ENCODE data around the gene PIP5KL1.

The PIP5KL1 gene

DNA sequence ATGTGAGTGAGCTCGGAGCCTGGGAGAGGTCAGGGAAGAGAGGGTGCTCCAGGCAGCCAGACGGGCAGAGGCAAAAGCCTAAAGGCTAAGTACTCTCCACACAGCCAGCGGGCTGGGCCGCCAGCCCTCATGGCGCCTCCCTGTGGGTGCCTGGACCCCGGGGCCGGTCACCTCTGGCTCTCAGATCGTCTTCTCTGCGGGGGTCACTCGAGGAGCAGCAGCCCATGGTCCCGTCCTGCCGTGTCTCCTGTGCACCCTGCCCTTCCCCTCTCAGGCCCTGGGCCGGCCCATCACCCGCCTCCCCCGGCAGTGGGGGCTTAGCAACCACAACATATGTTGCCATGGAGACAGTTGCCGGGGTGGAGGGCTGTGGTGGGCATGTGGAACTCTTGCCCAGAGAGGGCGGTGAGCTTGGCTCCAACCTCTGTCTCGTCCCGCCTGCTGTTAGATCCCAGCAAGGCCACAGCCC is 57.3 kb downstream of the PIP5KL1 start:
- no peak for DNase-seq (ENCODE audit: low spot score)

- DNase-seq (ENCODE audit: low spot score) = no peak
These were observed 58.0 kb downstream of the PIP5KL1 start for GRCh38 chr9:127872369-127873222.

GRCh38 chr9:127871531-127871930 is 59.0 kb downstream of the PIP5KL1 start:
- DNase-seq (ENCODE audit: low spot score) = no peak

GRCh38 chr9:127870887-127871286 is 59.7 kb downstream of the PIP5KL1 start:
- no peak for DNase-seq (ENCODE audit: low spot score)

Measured in left forelimb (tissue), 1 donor.